Spinal cord (tissue), 10 donors: ENCODE results near the gene NR2E3. TPM values are rescaled to one million over a fixed set of nuclear protein-coding genes. Genes with fewer than 3 reads are reported as not detected.
A peak's percentile ranks its signal among the peaks of the same experiment; 100 is the strongest.

Source experiments
- DNase-seq, 6 donors: peaks; one replicate each; pipeline versions ENCODE4 v3.0.0 to v3.0.0-alpha.2; 2013 to 2015; ENCODE audit warnings: low spot score in 6 of 6, low read depth in 4 of 6
- H3K27ac ChIP-seq: one replicate; pipeline ENCODE4 v1.5.1; 2013; ENCODE audit warnings: low read depth, low read length, control low read depth
- H3K27me3 ChIP-seq: one replicate; pipeline ENCODE4 v1.6.1; 2013; ENCODE audit warnings: low read length; ENCODE audit not compliant: control insufficient read depth, insufficient read depth
- H3K36me3 ChIP-seq: one replicate; pipeline ENCODE4 v1.6.1; 2013; ENCODE audit warnings: low read length; ENCODE audit not compliant: control insufficient read depth, insufficient read depth
- H3K4me1 ChIP-seq: one replicate; pipeline ENCODE4 v1.6.1; 2013; ENCODE audit warnings: low read length; ENCODE audit not compliant: control insufficient read depth, insufficient read depth
- H3K4me3 ChIP-seq: one replicate; pipeline ENCODE4 v1.5.1; 2013; ENCODE audit warnings: low read depth, low read length, control low read depth
- H3K9me3 ChIP-seq: one replicate; pipeline ENCODE4 v1.6.1; 2013; ENCODE audit warnings: low read length; ENCODE audit not compliant: control insufficient read depth, insufficient read depth
- WGBS: methylation state at CpG from one replicate; pipeline ENCODE4 v1.1.5; 2013; ENCODE audit warnings: missing lambda C conversion rate; ENCODE audit not compliant: insufficient coverage; 5-methylcytosine and 5-hydroxymethylcytosine counted together
- polyA plus RNA-seq, 2 donors: library from polyadenylated mRNA; unstranded; fragments of 120-200 nt; gene quantifications; one replicate each; pipeline ENCODE4 v1.2.1, GENCODE V29; 2013; ENCODE audit not compliant: insufficient read length in 2 of 2
- total RNA-seq, 2 donors: library from RNA; depleted of rRNA in 1 of 2; stranded (reverse); fragments of 120-200 nt in 1 of 2; fragments of >200 nt in 1 of 2; gene quantifications; one replicate each; pipeline versions ENCODE4 v1.2.3 to v1.2.4, GENCODE V29; 2013 to 2014
- donor health status: healthy.

Gene NR2E3
- total and polyA plus RNA-seq, 4 donors: 0.30 to 0.86 (median 0.71) TPM

- 90% methylated on average over 16 of the region's 16 CpGs for WGBS
- H3K4me1 ChIP-seq: no peaks in the 10 kb centered on the region
- H3K4me3 ChIP-seq: no peak overlapping the region
- no peaks in the 10 kb centered on the region for H3K9me3 ChIP-seq
- DNase-seq: no peak
- no peak overlapping the region for H3K27ac ChIP-seq
- H3K27me3 ChIP-seq: no peaks in the 10 kb centered on the region
- H3K36me3 ChIP-seq: peaks cover 24% of the 10 kb centered on the region
These were observed 2.8 kb downstream of the NR2E3 start for GRCh38 chr15:71812966-71813722.

- peaks cover 24% of the 10 kb centered on the region for H3K36me3 ChIP-seq
- H3K27ac ChIP-seq: no peak overlapping the region
- H3K4me3 ChIP-seq: no peak overlapping the region
- no peaks in the 10 kb centered on the region for H3K9me3 ChIP-seq
- no peak for DNase-seq
- no peaks in the 10 kb centered on the region for H3K27me3 ChIP-seq
- H3K4me1 ChIP-seq: no peaks in the 10 kb centered on the region
- 91% methylated on average over 9 of the region's 9 CpGs for WGBS
These were observed 3.5 kb downstream of the NR2E3 start for GRCh38 chr15:71813723-71814470.

GRCh38 chr15:71815301-71815700 is 4.9 kb downstream of the NR2E3 start:
- DNase-seq: peak in 1 of 6 donors; percentile 71
- no peak overlapping the region for H3K27ac ChIP-seq
- H3K4me1 ChIP-seq: no peaks in the 10 kb centered on the region
- H3K27me3 ChIP-seq: no peaks in the 10 kb centered on the region
- no peak overlapping the region for H3K4me3 ChIP-seq
- H3K36me3 ChIP-seq: peaks cover 24% of the 10 kb centered on the region
- whole genome bisulfite sequencing: 80% methylated on average over 1 of the region's 3 CpGs
- H3K9me3 ChIP-seq: no peaks in the 10 kb centered on the region

GRCh38 chr15:71817351-71817750 is 7.0 kb downstream of the NR2E3 start:
- no peaks in the 10 kb centered on the region for H3K27me3 ChIP-seq
- H3K27ac ChIP-seq: no peak overlapping the region
- WGBS: 95% methylated on average over 8 of the region's 13 CpGs
- peaks cover 2% of the 10 kb centered on the region for H3K9me3 ChIP-seq
- H3K4me1 ChIP-seq: no peaks in the 10 kb centered on the region
- H3K36me3 ChIP-seq: peaks cover 12% of the 10 kb centered on the region
- DNase-seq: no peak
- H3K4me3 ChIP-seq: no peak overlapping the region

- no peak overlapping the region for H3K27ac ChIP-seq
- no peaks in the 10 kb centered on the region for H3K4me1 ChIP-seq
- no peaks in the 10 kb centered on the region for H3K36me3 ChIP-seq
- H3K27me3 ChIP-seq: no peaks in the 10 kb centered on the region
- no peak overlapping the region for H3K4me3 ChIP-seq
- no peak for DNase-seq
- H3K9me3 ChIP-seq: peaks cover 2% of the 10 kb centered on the region
- WGBS: no CpG with 5 or more reads among the region's 1 CpG
These were observed 9.8 kb downstream of the NR2E3 start for GRCh38 chr15:71820127-71820526.

GRCh38 chr15:71821547-71822129 is 11.3 kb downstream of the NR2E3 start:
- 100% methylated on average over 1 of the region's 5 CpGs for WGBS
- no peak overlapping the region for H3K4me3 ChIP-seq
- H3K4me1 ChIP-seq: no peaks in the 10 kb centered on the region
- peaks cover 2% of the 10 kb centered on the region for H3K9me3 ChIP-seq
- no peak overlapping the region for H3K27ac ChIP-seq
- no peaks in the 10 kb centered on the region for H3K27me3 ChIP-seq
- H3K36me3 ChIP-seq: peaks cover 5% of the 10 kb centered on the region
- DNase-seq: no peak

- 45% methylated on average over 2 of the region's 3 CpGs for WGBS
- no peaks in the 10 kb centered on the region for H3K27me3 ChIP-seq
- H3K27ac ChIP-seq: no peak overlapping the region
- no peak for DNase-seq
- no peak overlapping the region for H3K4me3 ChIP-seq
- H3K9me3 ChIP-seq: peaks cover 2% of the 10 kb centered on the region
- H3K36me3 ChIP-seq: peaks cover 5% of the 10 kb centered on the region
- H3K4me1 ChIP-seq: no peaks in the 10 kb centered on the region
These were observed 12.7 kb downstream of the NR2E3 start for GRCh38 chr15:71822890-71823630.

- peaks cover 2% of the 10 kb centered on the region for H3K9me3 ChIP-seq
- H3K27me3 ChIP-seq: no peaks in the 10 kb centered on the region
- WGBS: 78% methylated on average over 3 of the region's 3 CpGs
- DNase-seq: no peak
- H3K4me3 ChIP-seq: no peak overlapping the region
- H3K27ac ChIP-seq: no peak overlapping the region
- H3K36me3 ChIP-seq: peaks cover 5% of the 10 kb centered on the region
- no peaks in the 10 kb centered on the region for H3K4me1 ChIP-seq
These were observed 13.4 kb downstream of the NR2E3 start for GRCh38 chr15:71823801-71824200.

- H3K27ac ChIP-seq: no peak overlapping the region
- H3K4me3 ChIP-seq: no peak overlapping the region
- DNase-seq: no peak
- H3K9me3 ChIP-seq: peaks cover 2% of the 10 kb centered on the region
- 94% methylated on average over 3 of the region's 4 CpGs for WGBS
- H3K4me1 ChIP-seq: no peaks in the 10 kb centered on the region
- H3K27me3 ChIP-seq: no peaks in the 10 kb centered on the region
- peaks cover 5% of the 10 kb centered on the region for H3K36me3 ChIP-seq
These were observed 14.8 kb downstream of the NR2E3 start for GRCh38 chr15:71825021-71825730.
